Neuronal stem cell (in vitro differentiated cells): Measurements from ENCODE around the gene RER1.

Source experiments
- DNase-seq: peaks from one replicate; pipeline ENCODE4 v3.0.0-alpha.2; 2013; ENCODE audit warnings: low spot score
- H2AFZ ChIP-seq: one replicate; pipeline ENCODE4 v1.6.1; 2013; ENCODE audit warnings: mild to moderate bottlenecking, low read length, inconsistent platforms
- H2AK5ac ChIP-seq: 2 replicates; pipeline ENCODE4 v1.6.1; 2013; ENCODE audit warnings: low read depth, mild to moderate bottlenecking, inconsistent platforms, low read length, moderate library complexity, mixed read lengths
- H2BK120ac ChIP-seq: 2 replicates; pipeline ENCODE4 v1.6.1; 2013; ENCODE audit warnings: low read depth, mild to moderate bottlenecking, inconsistent platforms, low read length, moderate library complexity, mixed read lengths
- H2BK12ac ChIP-seq: one replicate; pipeline ENCODE4 v1.6.1; 2013; ENCODE audit warnings: low read length, inconsistent platforms
- H2BK15ac ChIP-seq: 2 replicates; pipeline ENCODE4 v1.6.1; 2013; ENCODE audit warnings: mild to moderate bottlenecking, low read length, inconsistent platforms, mixed read lengths
- H2BK5ac ChIP-seq: one replicate; pipeline ENCODE4 v1.6.1; 2013; ENCODE audit warnings: inconsistent platforms, mild to moderate bottlenecking, low read length, moderate library complexity
- H3K14ac ChIP-seq: one replicate; pipeline ENCODE4 v1.6.1; 2013; ENCODE audit warnings: low read length, inconsistent platforms
- H3K18ac ChIP-seq: 2 replicates; pipeline ENCODE4 v1.6.1; 2013; ENCODE audit warnings: low read length, inconsistent platforms
- H3K23ac ChIP-seq: 2 replicates; pipeline ENCODE4 v1.6.1; 2013; ENCODE audit warnings: low read depth, mild to moderate bottlenecking, mixed read lengths, low read length, inconsistent platforms; ENCODE audit not compliant: poor library complexity
- H3K27ac ChIP-seq: replicated peaks from 3 replicates; pipeline ENCODE4 v1.5.1; 2013; ENCODE audit warnings: low read length, inconsistent platforms
- H3K27me3 ChIP-seq, 3 experiments: 2 replicates each; pipeline ENCODE4 v1.6.1; 2013; ENCODE audit warnings: low read length in 3 of 3, mild to moderate bottlenecking in 2 of 3, inconsistent platforms in 1 of 3, low read depth in 1 of 3, mixed read lengths in 1 of 3, moderate library complexity in 1 of 3; ENCODE audit not compliant: control insufficient read depth in 3 of 3, insufficient read depth in 3 of 3
- H3K36me3 ChIP-seq, 2 donors: replicated peaks in 1 of 2; 2 replicates each; pipeline ENCODE4 v1.6.1; 2013; ENCODE audit warnings: low read length in 2 of 2; ENCODE audit not compliant: control insufficient read depth in 2 of 2, insufficient read depth in 2 of 2
- H3K4ac ChIP-seq: 2 replicates; pipeline ENCODE4 v1.6.1; 2013; ENCODE audit warnings: inconsistent platforms, mild to moderate bottlenecking, low read length, moderate library complexity
- H3K4me1 ChIP-seq, 2 donors: 1 replicate in 1 of 2; 2 replicates in 1 of 2; pipeline ENCODE4 v1.6.1; 2013; ENCODE audit warnings: low read length in 2 of 2, low read depth in 1 of 2; ENCODE audit not compliant: control insufficient read depth in 2 of 2, insufficient read depth in 1 of 2
- H3K4me2 ChIP-seq: one replicate; pipeline ENCODE4 v1.6.1; 2013; ENCODE audit warnings: mild to moderate bottlenecking, low read length, inconsistent platforms; ENCODE audit not compliant: insufficient read depth, poor library complexity, severe bottlenecking
- H3K4me3 ChIP-seq, 2 donors: 2 replicates each; pipeline ENCODE4 v1.5.1; 2013; ENCODE audit warnings: low read length in 2 of 2, mild to moderate bottlenecking in 2 of 2, inconsistent platforms in 1 of 2, moderate library complexity in 1 of 2
- H3K79me1 ChIP-seq: one replicate; pipeline ENCODE4 v1.6.1; 2013; ENCODE audit warnings: low read depth, mild to moderate bottlenecking, inconsistent platforms, low read length, moderate library complexity
- H3K9ac ChIP-seq: one replicate; pipeline ENCODE4 v1.6.1; 2013; ENCODE audit warnings: mild to moderate bottlenecking, low read depth, low read length, inconsistent platforms; ENCODE audit not compliant: poor library complexity
- H3K9me3 ChIP-seq, 2 donors: replicated peaks in 1 of 2; 2 replicates each; pipeline versions ENCODE3 to v1.6.1; 2013; ENCODE audit warnings: low read length in 2 of 2, mild to moderate bottlenecking in 2 of 2, inconsistent platforms in 1 of 2, low read depth in 1 of 2, mixed read lengths in 1 of 2, moderate library complexity in 1 of 2; ENCODE audit not compliant: control insufficient read depth in 2 of 2, insufficient read depth in 1 of 2
- H4K8ac ChIP-seq: one replicate; pipeline ENCODE4 v1.6.1; 2013; ENCODE audit warnings: low read depth, mild to moderate bottlenecking, inconsistent platforms, low read length, moderate library complexity
- H4K91ac ChIP-seq: one replicate; pipeline ENCODE4 v1.6.1; 2013; ENCODE audit warnings: low read length, low read depth, mild to moderate bottlenecking, inconsistent platforms; ENCODE audit not compliant: poor library complexity
- WGBS, 2 donors: extraction: QIAGEN DNeasy Blood & Tissue Kit; methylation state at CpG; one replicate each; pipeline ENCODE4 v1.1.7; 2013; ENCODE audit warnings: missing lambda C conversion rate in 2 of 2, mixed read lengths in 1 of 2; ENCODE audit not compliant: insufficient read length in 2 of 2, insufficient replicate concordance in 1 of 2; ENCODE audit errors: extremely low coverage in 2 of 2; 5-methylcytosine and 5-hydroxymethylcytosine counted together

RER1 gene

GRCh38 chr1:2358651-2359640 is 32.7 kb upstream of the RER1 start:
- Histone ChIP-seq H3K4me1 (no peaks in the 10 kb centered on the region), H3K9me3 (peaks cover 0 to 3% of the 10 kb centered on the region in 2 donors), H3K4ac (no peak overlapping the region), H2BK12ac (peak overlapping the region; percentile 30), H4K8ac (no peak overlapping the region), H2AK5ac (peak overlapping the region; percentile 14), H3K36me3 (no peaks in the 10 kb centered on the region), H2AFZ (no peak overlapping the region), H4K91ac (no peak overlapping the region), H2BK120ac (no peak overlapping the region), H3K4me3 (no peak overlapping the region), H3K4me2 (no peak overlapping the region), H3K79me1 (no peaks in the 10 kb centered on the region), H3K18ac (no peak overlapping the region), H3K27me3 (peaks cover 0 to 2% (median 0%) of the 10 kb centered on the region in 3 experiments), H3K9ac (no peak overlapping the region), H2BK15ac (no peak overlapping the region), H3K27ac (no peak overlapping the region), H3K14ac (no peak overlapping the region), H2BK5ac (no peak overlapping the region), H3K23ac (peak overlapping the region; percentile 37)
- no peak for DNase-seq
- no CpG with 5 or more reads among the region's 24 CpGs for WGBS, 2 donors

- H3K4ac ChIP-seq = no peak overlapping the region
- H2AFZ ChIP-seq = no peak overlapping the region
- no peak overlapping the region for H4K8ac ChIP-seq
- DNase-seq = no peak
- H3K9ac ChIP-seq = no peak overlapping the region
- H3K27me3 ChIP-seq = no peaks in the 10 kb centered on the region
- no peaks in the 10 kb centered on the region for H3K36me3 ChIP-seq
- no peak overlapping the region for H4K91ac ChIP-seq
- H3K4me1 ChIP-seq = no peaks in the 10 kb centered on the region
- no peak overlapping the region for H3K14ac ChIP-seq
- no peak overlapping the region for H3K27ac ChIP-seq
- H2BK120ac ChIP-seq = no peak overlapping the region
- H3K23ac ChIP-seq = no peak overlapping the region
- peaks cover 0 to 5% of the 10 kb centered on the region in 2 donors for H3K9me3 ChIP-seq
- no peak overlapping the region for H2AK5ac ChIP-seq
- no CpG with 5 or more reads among the region's 11 CpGs for WGBS, 2 donors
- H2BK5ac ChIP-seq = no peak overlapping the region
- H3K4me3 ChIP-seq = no peak overlapping the region
- no peak overlapping the region for H3K18ac ChIP-seq
- no peak overlapping the region for H2BK12ac ChIP-seq
- H3K79me1 ChIP-seq = no peaks in the 10 kb centered on the region
- H3K4me2 ChIP-seq = no peak overlapping the region
- no peak overlapping the region for H2BK15ac ChIP-seq
Measured at GRCh38 chr1:2360588-2361364, 30.9 kb upstream of the RER1 start.

GRCh38 chr1:2363847-2364513 is 27.7 kb upstream of the RER1 start:
- Histone ChIP-seq H3K27ac (no peak overlapping the region), H3K27me3 (no peaks in the 10 kb centered on the region), H3K4ac (no peak overlapping the region), H3K36me3 (peaks cover 3 to 9% of the 10 kb centered on the region in 2 donors), H3K23ac (no peak overlapping the region), H2AFZ (no peak overlapping the region), H2BK15ac (no peak overlapping the region), H3K4me1 (no peaks in the 10 kb centered on the region), H3K4me3 (no peak overlapping the region), H2BK120ac (no peak overlapping the region), H3K4me2 (no peak overlapping the region), H4K91ac (no peak overlapping the region), H2AK5ac (no peak overlapping the region), H3K9ac (no peak overlapping the region), H3K14ac (no peak overlapping the region), H3K79me1 (no peaks in the 10 kb centered on the region), H3K9me3 (peaks cover 4 to 9% of the 10 kb centered on the region in 2 donors), H3K18ac (no peak overlapping the region), H2BK5ac (no peak overlapping the region), H2BK12ac (no peak overlapping the region), H4K8ac (no peak overlapping the region)
- DNase-seq = no peak
- WGBS, 2 donors = no CpG with 5 or more reads among the region's 2 CpGs
